GM20000 (cell line): ENCODE data around the gene REXO4.
"Not testable (repeated sequence)": the region's sequence is repeated elsewhere in the genome, so short reads cannot be mapped to it uniquely, and the experiment has no call there.

Source experiments
- DNase-seq: peaks from one replicate; pipeline ENCODE4 v3.0.0; 2012; ENCODE audit warnings: low spot score
- CTCF ChIP-seq: IDR thresholded peaks from 2 replicates; pipeline ENCODE4 v1.5.1; 2012; ENCODE audit warnings: mild to moderate bottlenecking, control low read depth; ENCODE audit errors: extremely low read depth, missing control alignments

The REXO4 gene

GRCh38 chr9:133394687-133395271 is 23.0 kb downstream of the REXO4 start:
- DNase-seq = no peak
- TF ChIP-seq CTCF = no peak

- TF ChIP-seq CTCF = no peak
These were observed 24.4 kb downstream of the REXO4 start for GRCh38 chr9:133393399-133393798.

GRCh38 chr9:133392308-133392707 is 25.5 kb downstream of the REXO4 start:
- DNase-seq = not testable (repeated sequence)

More at GRCh38 chr9:133393399-133393798, 24.4 kb downstream of the REXO4 start:
- no peak for DNase-seq

GRCh38 chr9:133391449-133391848 is 26.4 kb downstream of the REXO4 start:
- not testable (repeated sequence) for DNase-seq

GRCh38 chr9:133390713-133391112 is 27.1 kb downstream of the REXO4 start:
- no peak for DNase-seq
- TF ChIP-seq CTCF = no peak

- DNase-seq = no peak
- no peak for TF ChIP-seq CTCF
These were observed 28.2 kb downstream of the REXO4 start for GRCh38 chr9:133389562-133389961.

GRCh38 chr9:133389025-133389557 is 28.7 kb downstream of the REXO4 start:
- no peak for DNase-seq
- no peak for TF ChIP-seq CTCF

GRCh38 chr9:133387680-133388079 is 30.1 kb downstream of the REXO4 start:
- no peak for TF ChIP-seq CTCF

More at GRCh38 chr9:133387680-133388079, 30.1 kb downstream of the REXO4 start:
- no peak for DNase-seq
